GM18520 (cell line): ENCODE results near the gene CPLX1.
"Not testable (repeated sequence)": the region's sequence is repeated elsewhere in the genome, so short reads cannot be mapped to it uniquely, and the experiment has no call there.

ENCODE experiments used
- ATAC-seq: cut with Tn5 transposase; IDR thresholded peaks from one replicate; pipeline ENCODE4 v1.9.1; 2021; ENCODE audit not compliant: unreplicated experiment

CPLX1 gene

GRCh38 chr4:821631-822030 lies 4.3 kb downstream of the CPLX1 start:
- ATAC-seq = no peak

GRCh38 chr4:821181-821591 lies 4.7 kb downstream of the CPLX1 start:
- ATAC-seq = no peak

- ATAC-seq = no peak
These were observed 5.4 kb downstream of the CPLX1 start for GRCh38 chr4:820230-821172.

GRCh38 chr4:819401-820229 lies 6.3 kb downstream of the CPLX1 start:
- no peak for ATAC-seq

GRCh38 chr4:818106-818921 lies 7.6 kb downstream of the CPLX1 start:
- no peak for ATAC-seq

GRCh38 chr4:815464-816146 lies 10.3 kb downstream of the CPLX1 start:
- ATAC-seq = no peak

- ATAC-seq = no peak
These were observed 11.5 kb downstream of the CPLX1 start for GRCh38 chr4:814312-814850.

- no peak for ATAC-seq
These were observed 12.0 kb downstream of the CPLX1 start for GRCh38 chr4:813900-814299.

- ATAC-seq = no peak
These were observed 16.9 kb downstream of the CPLX1 start for GRCh38 chr4:808860-809570.

GRCh38 chr4:807792-808191 lies 18.1 kb downstream of the CPLX1 start:
- no peak for ATAC-seq

GRCh38 chr4:806979-807378 lies 18.9 kb downstream of the CPLX1 start:
- ATAC-seq = not testable (repeated sequence)

GRCh38 chr4:804804-805203 lies 21.1 kb downstream of the CPLX1 start:
- no peak for ATAC-seq

- ATAC-seq = no peak
These were observed 22.0 kb downstream of the CPLX1 start for GRCh38 chr4:803884-804283.

- ATAC-seq = no peak
These were observed 24.3 kb downstream of the CPLX1 start for GRCh38 chr4:801436-802124.

GRCh38 chr4:797066-797465 lies 28.9 kb downstream of the CPLX1 start:
- no peak for ATAC-seq

GRCh38 chr4:796206-796605 lies 29.7 kb downstream of the CPLX1 start:
- ATAC-seq = no peak

- ATAC-seq = no peak
These were observed 30.2 kb downstream of the CPLX1 start for GRCh38 chr4:795726-796119.

- ATAC-seq = no peak
These were observed 30.8 kb downstream of the CPLX1 start for GRCh38 chr4:794900-795725.
